HCT116 (cell line): ENCODE results near the gene RAB29. TPM values are rescaled to one million over a fixed set of nuclear protein-coding genes. Genes with fewer than 3 reads are reported as not detected.
A peak's percentile ranks its signal among the peaks of the same experiment; 100 is the strongest.

Experiments
- ATAC-seq: fragments of 200-7000 bp; cut with Tn5 transposase; 2 replicates; pipeline ENCODE4 v1.9.1; 2020; ENCODE audit warnings: mild to moderate bottlenecking, moderate library complexity
- BruUV-seq: library from RNA; stranded (reverse); fragments of 400-500 nt; replicated peaks from 2 replicates; lab custom pipeline; 2021; lab: Mats Ljungman, UMichigan
- CTCF ChIA-PET: fragments of 300-600 bp; sonication (Branson Sonifier 250); formaldehyde crosslinking; loops from one replicate; lab custom pipeline; 2021; ENCODE audit warnings: antibody characterized with exemption; lab: Charles Lee
- POLR2A ChIA-PET: fragments of 300-600, 350-600 bp; sonication (Branson Sonifier 250); formaldehyde crosslinking; loops from one replicate; lab custom pipeline; 2021; ENCODE audit warnings: antibody characterized with exemption; lab: Charles Lee
- RAD21 ChIA-PET, 2 experiments: fragments of 300-600 bp; sonication (Branson Sonifier 250); formaldehyde crosslinking; loops; one replicate each; lab custom pipeline; 2023; ENCODE audit warnings: low total read pairs in 2 of 2; ENCODE audit not compliant: uncharacterized antibody in 2 of 2, unreplicated experiment in 2 of 2, low non-redundant PET in 1 of 2; lab: Charles Lee
- DNase-seq: peaks from one replicate; pipeline ENCODE4 v3.0.0-alpha.2; 2010; ENCODE audit warnings: low read depth, low spot score
- H2AFZ ChIP-seq: fragments of 200-600 bp; shearing (Covaris generic), sonication (generic); 2 replicates; pipeline ENCODE4 v1.6.1; 2017; ENCODE audit warnings: low read depth, mixed run types, mixed read lengths, antibody characterized with exemption, low read length; ENCODE audit not compliant: poor library complexity, severe bottlenecking
- H3K27ac ChIP-seq: 2 replicates; pipeline ENCODE4 v1.5.1; 2012; ENCODE audit warnings: low read depth, low read length
- H3K27me3 ChIP-seq: fragments of 200-600 bp; sonication (generic); 2 replicates; pipeline ENCODE4 v1.6.1; 2016; ENCODE audit warnings: mixed run types, low read length, mixed read lengths; ENCODE audit not compliant: insufficient read depth
- H3K36me3 ChIP-seq, 2 experiments: fragments of 200-500 bp in 1 of 2; fragments of 200-600 bp in 1 of 2; sonication (Bioruptor generic) in 1 of 2; sonication (generic) in 1 of 2; 2 replicates each; pipeline versions ENCODE4 v1.5.1 to v1.6.1; 2014 to 2016; ENCODE audit warnings: low read length in 2 of 2, inconsistent platforms in 1 of 2, mixed read lengths in 1 of 2, mixed run types in 1 of 2; ENCODE audit not compliant: insufficient read depth in 2 of 2, control insufficient read depth in 1 of 2
- H3K4me1 ChIP-seq, 2 experiments: fragments of 200-600 bp in 1 of 2; sonication (generic) in 1 of 2; 2 replicates each; pipeline versions ENCODE4 v1.5.1 to v1.6.1; 2012 to 2017; ENCODE audit warnings: low read length in 2 of 2, inconsistent platforms in 1 of 2, mild to moderate bottlenecking in 1 of 2, mixed read lengths in 1 of 2, mixed run types in 1 of 2, moderate library complexity in 1 of 2; ENCODE audit not compliant: insufficient read depth in 2 of 2, control insufficient read depth in 1 of 2
- H3K4me2 ChIP-seq: fragments of 200-600 bp; sonication (generic); 2 replicates; pipeline ENCODE4 v1.6.1; 2017; ENCODE audit warnings: mixed run types, low read length, mixed read lengths
- H3K4me3 ChIP-seq, 2 experiments: fragments of 200-600 bp in 1 of 2; sonication (generic) in 1 of 2; replicated peaks in 1 of 2; 2 replicates each; pipeline ENCODE4 v1.5.1; 2011 to 2016; ENCODE audit warnings: low read length in 2 of 2, control low read depth in 1 of 2, low read depth in 1 of 2, mild to moderate bottlenecking in 1 of 2, mixed read lengths in 1 of 2, mixed run types in 1 of 2
- H3K79me2 ChIP-seq: fragments of 200-600 bp; sonication (generic); 2 replicates; pipeline ENCODE4 v1.6.1; 2017; ENCODE audit warnings: mild to moderate bottlenecking, mixed run types, low read length, moderate library complexity, mixed read lengths; ENCODE audit not compliant: insufficient read depth
- H3K9ac ChIP-seq: fragments of 200-600 bp; sonication (generic); 2 replicates; pipeline ENCODE4 v1.6.1; 2016; ENCODE audit warnings: low read length, mixed read lengths
- H3K9me2 ChIP-seq: fragments of 200-600 bp; sonication (generic), shearing (Covaris generic); 2 replicates; pipeline ENCODE4 v1.6.1; 2017; ENCODE audit warnings: mixed run types, mild to moderate bottlenecking, moderate library complexity; ENCODE audit not compliant: insufficient read depth
- H3K9me3 ChIP-seq, 2 experiments: fragments of 200-500 bp in 1 of 2; fragments of 200-600 bp in 1 of 2; sonication (Bioruptor generic) in 1 of 2; sonication (generic) in 1 of 2; 2 replicates each; pipeline ENCODE4 v1.6.1; 2014 to 2017; ENCODE audit warnings: low read length in 2 of 2, mixed read lengths in 2 of 2, inconsistent platforms in 1 of 2, low read depth in 1 of 2, mild to moderate bottlenecking in 1 of 2, mixed run types in 1 of 2, moderate library complexity in 1 of 2; ENCODE audit not compliant: control insufficient read depth in 1 of 2, insufficient read depth in 1 of 2
- H4K20me1 ChIP-seq: fragments of 200-600 bp; sonication (generic), shearing (Covaris generic); 2 replicates; pipeline ENCODE4 v1.6.1; 2017; ENCODE audit warnings: mixed run types, mild to moderate bottlenecking, moderate library complexity; ENCODE audit not compliant: insufficient read depth
- CBX3 ChIP-seq: IDR thresholded peaks from 2 replicates; pipeline ENCODE4 v1.6.1; 2012; ENCODE audit warnings: low read depth
- CEBPB ChIP-seq: IDR thresholded peaks from 2 replicates; pipeline ENCODE4 v1.6.1; 2012; ENCODE audit warnings: low read depth
- EGR1 ChIP-seq: IDR thresholded peaks from 2 replicates; pipeline ENCODE4 v1.6.1; 2012; ENCODE audit warnings: low read depth
- ELF1 ChIP-seq: IDR thresholded peaks from 2 replicates; pipeline ENCODE4 v1.6.1; 2012; ENCODE audit warnings: low read depth, borderline replicate concordance
- EZH2 ChIP-seq: fragments of 200-600 bp; sonication (generic); IDR thresholded peaks from 2 replicates; pipeline ENCODE4 v1.6.1; 2017; ENCODE audit warnings: antibody characterized with exemption, mixed run types
- FOSL1 ChIP-seq: IDR thresholded peaks from 2 replicates; pipeline ENCODE4 v1.6.1; 2012; ENCODE audit warnings: low read depth
- JUND ChIP-seq: IDR thresholded peaks from 2 replicates; pipeline ENCODE4 v1.6.1; 2012
- POLR2A ChIP-seq: IDR thresholded peaks from 2 replicates; pipeline ENCODE4 v1.7.0; 2011; ENCODE audit warnings: borderline replicate concordance; ENCODE audit not compliant: insufficient read depth, insufficient read length; ENCODE audit errors: extremely low read depth
- POLR2AphosphoS5 ChIP-seq: IDR thresholded peaks from 2 replicates; pipeline ENCODE4 v1.6.1; 2011; ENCODE audit warnings: mild to moderate bottlenecking, low read depth, low read length, moderate library complexity
- SIN3A ChIP-seq: IDR thresholded peaks from 2 replicates; pipeline ENCODE4 v1.6.1; 2012; ENCODE audit warnings: low read depth
- SP1 ChIP-seq: IDR thresholded peaks from 2 replicates; pipeline ENCODE4 v1.6.1; 2012; ENCODE audit warnings: low read depth
- SRF ChIP-seq: IDR thresholded peaks from 2 replicates; pipeline ENCODE4 v1.6.1; 2012; ENCODE audit warnings: low read depth
- TCF7L2 ChIP-seq: IDR thresholded peaks from 2 replicates; pipeline ENCODE4 v1.7.0; 2011; ENCODE audit warnings: borderline replicate concordance, inconsistent platforms; ENCODE audit not compliant: insufficient read depth, insufficient read length; ENCODE audit errors: extremely low read depth
- YY1 ChIP-seq: IDR thresholded peaks from 2 replicates; pipeline ENCODE4 v1.6.1; 2011; ENCODE audit warnings: low read length, low read depth, moderate library complexity, mild to moderate bottlenecking; ENCODE audit not compliant: insufficient replicate concordance; ENCODE audit errors: extremely low read depth
- ZFX ChIP-seq: fragments of 450-650 bp; IDR thresholded peaks from 2 replicates; pipeline ENCODE4 v1.6.1; 2017
- ZNF274 ChIP-seq: fragments of 200-500 bp; sonication (Bioruptor generic); IDR thresholded peaks from 2 replicates; pipeline ENCODE4 v1.6.1; 2014; ENCODE audit warnings: mild to moderate bottlenecking, low read depth, low read length, inconsistent platforms
- intact Hi-C: fragments of 100-400 bp; cut with micrococcal nuclease; formaldehyde crosslinking; loops from 2 replicates; pipeline ENCODE4 v1.10.0; 2022
- total RNA-seq: library from RNA; stranded (reverse); gene quantifications from one replicate; pipeline ENCODE4 v1.2.1, GENCODE V29; 2021; ENCODE audit not compliant: unreplicated experiment
- TF ChIP-seq, protein P1 (sequence below), 3 experiments: fragments of 200-600 bp in 1 of 3; sonication (generic) in 1 of 3; IDR thresholded peaks in 2 of 3; conservative IDR thresholded peaks in 1 of 3; 2 replicates each; pipeline ENCODE4 v1.5.1; 2012 to 2017; ENCODE audit warnings: low read depth in 2 of 3, low read length in 2 of 3, antibody characterized with exemption in 1 of 3, borderline replicate concordance in 1 of 3, control low read depth in 1 of 3, mild to moderate bottlenecking in 1 of 3, mixed read lengths in 1 of 3, mixed run types in 1 of 3, moderate library complexity in 1 of 3; ENCODE audit not compliant: insufficient read depth in 1 of 3
- TF ChIP-seq, protein P2 (sequence below): IDR thresholded peaks from 2 replicates; pipeline ENCODE4 v1.6.1; 2012
- TF ChIP-seq, protein P3 (sequence below): IDR thresholded peaks from 2 replicates; pipeline ENCODE4 v1.6.1; 2011; ENCODE audit warnings: mild to moderate bottlenecking, low read length, moderate library complexity; ENCODE audit not compliant: insufficient replicate concordance; ENCODE audit errors: extremely low read depth

Gene RAB29
- total RNA-seq, 1 experiment from 2014 or later = 17.7 TPM

DNA sequence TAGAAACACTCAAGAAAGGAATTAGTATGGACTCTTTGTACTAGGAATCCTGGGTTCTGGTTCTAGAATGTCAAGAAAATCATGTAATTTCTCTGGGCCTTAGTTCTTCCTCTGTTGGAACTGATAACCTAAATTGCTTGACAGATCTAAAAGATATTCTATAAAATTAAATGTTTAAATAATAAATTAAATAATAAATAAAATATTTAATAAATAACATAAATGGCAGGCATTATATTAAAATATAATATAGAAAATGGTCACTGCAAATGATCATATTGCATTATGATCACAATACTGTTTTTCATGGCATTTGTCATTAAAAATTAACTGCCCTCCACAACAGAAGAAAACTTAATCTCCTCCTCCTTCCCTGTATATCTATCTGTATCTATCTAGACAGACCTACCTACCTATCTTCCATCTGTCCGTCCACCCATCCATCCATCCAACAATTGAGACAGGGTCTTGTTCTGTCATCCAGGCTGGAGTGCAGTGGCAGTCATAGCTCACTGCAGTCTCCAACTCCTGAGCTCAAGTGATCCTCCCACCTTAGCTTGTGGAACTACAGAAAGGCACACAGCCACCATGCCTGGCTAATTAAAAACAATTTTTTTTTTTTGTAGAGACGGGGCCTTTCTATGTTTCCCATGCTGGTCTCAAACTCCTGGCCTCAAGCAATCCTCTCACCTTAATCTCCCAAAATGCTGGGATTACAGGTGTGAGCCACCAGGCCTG lies 41.7 kb downstream of the RAB29 start:
- no peak overlapping the region for H2AFZ ChIP-seq
- no peaks in the 10 kb centered on the region for H3K9me3 ChIP-seq
- H3K4me1 ChIP-seq = peaks cover 19 to 42% of the 10 kb centered on the region in 2 experiments
- TF ChIP-seq FOSL1 (no peak), SIN3A (no peak), POLR2A (no peak), JUND (no peak), EGR1 (no peak), YY1 (no peak), SRF (no peak), POLR2AphosphoS5 (no peak), CBX3 (no peak), ZNF274 (no peak), EZH2 (no peak), CEBPB (no peak), TCF7L2 (no peak), ZFX (no peak), SP1 (no peak), ELF1 (no peak)
- TF ChIP-seq, protein P1, sequence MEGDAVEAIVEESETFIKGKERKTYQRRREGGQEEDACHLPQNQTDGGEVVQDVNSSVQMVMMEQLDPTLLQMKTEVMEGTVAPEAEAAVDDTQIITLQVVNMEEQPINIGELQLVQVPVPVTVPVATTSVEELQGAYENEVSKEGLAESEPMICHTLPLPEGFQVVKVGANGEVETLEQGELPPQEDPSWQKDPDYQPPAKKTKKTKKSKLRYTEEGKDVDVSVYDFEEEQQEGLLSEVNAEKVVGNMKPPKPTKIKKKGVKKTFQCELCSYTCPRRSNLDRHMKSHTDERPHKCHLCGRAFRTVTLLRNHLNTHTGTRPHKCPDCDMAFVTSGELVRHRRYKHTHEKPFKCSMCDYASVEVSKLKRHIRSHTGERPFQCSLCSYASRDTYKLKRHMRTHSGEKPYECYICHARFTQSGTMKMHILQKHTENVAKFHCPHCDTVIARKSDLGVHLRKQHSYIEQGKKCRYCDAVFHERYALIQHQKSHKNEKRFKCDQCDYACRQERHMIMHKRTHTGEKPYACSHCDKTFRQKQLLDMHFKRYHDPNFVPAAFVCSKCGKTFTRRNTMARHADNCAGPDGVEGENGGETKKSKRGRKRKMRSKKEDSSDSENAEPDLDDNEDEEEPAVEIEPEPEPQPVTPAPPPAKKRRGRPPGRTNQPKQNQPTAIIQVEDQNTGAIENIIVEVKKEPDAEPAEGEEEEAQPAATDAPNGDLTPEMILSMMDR (IDR thresholded peaks at IDR 0.05 in 2 of 3, conservative IDR thresholded peaks at IDR 0.05 in 1 of 3; ENCODE audit: borderline replicate concordance in 1 of 3, insufficient read depth in 1 of 3, low read depth in 2 of 3, low read length in 2 of 3) = no peak
- TF ChIP-seq, protein P2, sequence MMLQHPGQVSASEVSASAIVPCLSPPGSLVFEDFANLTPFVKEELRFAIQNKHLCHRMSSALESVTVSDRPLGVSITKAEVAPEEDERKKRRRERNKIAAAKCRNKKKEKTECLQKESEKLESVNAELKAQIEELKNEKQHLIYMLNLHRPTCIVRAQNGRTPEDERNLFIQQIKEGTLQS = no peak
- TF ChIP-seq, protein P3, sequence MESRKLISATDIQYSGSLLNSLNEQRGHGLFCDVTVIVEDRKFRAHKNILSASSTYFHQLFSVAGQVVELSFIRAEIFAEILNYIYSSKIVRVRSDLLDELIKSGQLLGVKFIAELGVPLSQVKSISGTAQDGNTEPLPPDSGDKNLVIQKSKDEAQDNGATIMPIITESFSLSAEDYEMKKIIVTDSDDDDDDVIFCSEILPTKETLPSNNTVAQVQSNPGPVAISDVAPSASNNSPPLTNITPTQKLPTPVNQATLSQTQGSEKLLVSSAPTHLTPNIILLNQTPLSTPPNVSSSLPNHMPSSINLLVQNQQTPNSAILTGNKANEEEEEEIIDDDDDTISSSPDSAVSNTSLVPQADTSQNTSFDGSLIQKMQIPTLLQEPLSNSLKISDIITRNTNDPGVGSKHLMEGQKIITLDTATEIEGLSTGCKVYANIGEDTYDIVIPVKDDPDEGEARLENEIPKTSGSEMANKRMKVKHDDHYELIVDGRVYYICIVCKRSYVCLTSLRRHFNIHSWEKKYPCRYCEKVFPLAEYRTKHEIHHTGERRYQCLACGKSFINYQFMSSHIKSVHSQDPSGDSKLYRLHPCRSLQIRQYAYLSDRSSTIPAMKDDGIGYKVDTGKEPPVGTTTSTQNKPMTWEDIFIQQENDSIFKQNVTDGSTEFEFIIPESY = no peak
- DNase-seq = no peak
- no peak overlapping the region for H3K9ac ChIP-seq
- no peak overlapping the region for H3K4me2 ChIP-seq
- no peaks in the 10 kb centered on the region for H3K27me3 ChIP-seq
- peaks cover 0 to 4% of the 10 kb centered on the region in 2 experiments; a peak in 1 of 4 replicates for H3K36me3 ChIP-seq
- RAD21 ChIA-PET = no interaction called here
- peaks cover 100% of the 10 kb centered on the region for H3K79me2 ChIP-seq
- H4K20me1 ChIP-seq = 0 out of 2 replicates have a peak, but pooled peaks cover 12% of the 10 kb centered on the region
- peak overlapping the region; percentile 4; the same call in 1 of the 2 replicates for H3K27ac ChIP-seq
- no TSS peak for BruUV-seq
- H3K9me2 ChIP-seq = no peaks in the 10 kb centered on the region
- peak; percentile 50; the same call in 1 of the 2 replicates for ATAC-seq
- intact Hi-C loops = no loop called here
- no peak overlapping the region for H3K4me3 ChIP-seq
- POLR2A ChIA-PET = no interaction called here
- CTCF ChIA-PET = interaction anchor here (1.2 to 2.1 kb wide), 3 partner anchors 22 to 76 kb away, joined by 3 to 6 read pairs (median 3); no protein-coding TSS in a partner anchor
